GM12875 (cell line): ENCODE data around the gene PDGFRA.

Experiments
- H3K4me3 ChIP-seq: one replicate; pipeline ENCODE4 v1.5.1; 2011; ENCODE audit warnings: low read depth, low read length, control low read depth
- TF ChIP-seq, protein P1 (sequence below): IDR thresholded peaks from 2 replicates; pipeline ENCODE4 v1.5.1; 2011; ENCODE audit warnings: low read depth, mild to moderate bottlenecking, control low read depth, inconsistent platforms, low read length, moderate library complexity, borderline replicate concordance; ENCODE audit not compliant: insufficient read depth

The PDGFRA gene

DNA sequence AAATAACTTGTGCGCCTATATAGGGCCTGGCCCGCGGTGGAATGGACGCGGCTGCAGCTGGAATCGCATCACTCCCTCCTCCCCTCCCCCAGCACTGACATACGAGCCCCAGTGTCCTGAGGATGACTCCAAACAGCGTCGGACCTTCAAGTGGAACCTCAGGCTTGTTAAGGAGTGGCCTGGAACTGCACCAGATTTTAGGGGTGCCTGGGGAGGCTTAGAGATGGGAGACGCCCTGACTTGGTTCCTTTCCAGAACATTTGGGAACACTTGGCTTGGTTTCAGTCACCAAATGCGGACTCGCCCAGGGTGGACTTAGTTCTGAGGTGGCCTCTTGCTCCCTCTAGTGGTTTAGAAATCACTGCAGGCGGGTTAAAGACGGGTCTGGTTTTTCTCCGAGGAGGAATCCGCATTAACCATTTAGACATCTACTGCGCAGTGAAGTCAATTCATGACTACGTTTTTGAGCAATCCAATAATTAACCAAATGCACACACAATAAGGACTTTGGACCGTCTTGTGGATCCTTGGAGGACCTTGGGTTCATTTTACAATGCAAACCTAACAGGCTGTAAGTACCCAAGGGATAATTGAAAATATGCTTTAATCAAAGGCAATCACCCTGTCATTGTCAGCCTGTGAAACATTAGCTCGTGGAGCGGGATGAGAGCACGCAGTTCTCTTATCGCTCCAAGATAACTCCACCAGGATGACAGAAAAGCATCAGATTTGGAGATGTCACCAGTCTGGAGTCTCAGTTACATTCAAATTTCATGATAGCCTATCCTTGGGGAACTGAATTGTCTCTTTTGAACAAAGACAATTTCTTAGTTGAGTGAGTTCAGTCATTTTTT, 11.2 kb upstream of the PDGFRA start:
- no peak overlapping the region for H3K4me3 ChIP-seq
- TF ChIP-seq, protein P1, sequence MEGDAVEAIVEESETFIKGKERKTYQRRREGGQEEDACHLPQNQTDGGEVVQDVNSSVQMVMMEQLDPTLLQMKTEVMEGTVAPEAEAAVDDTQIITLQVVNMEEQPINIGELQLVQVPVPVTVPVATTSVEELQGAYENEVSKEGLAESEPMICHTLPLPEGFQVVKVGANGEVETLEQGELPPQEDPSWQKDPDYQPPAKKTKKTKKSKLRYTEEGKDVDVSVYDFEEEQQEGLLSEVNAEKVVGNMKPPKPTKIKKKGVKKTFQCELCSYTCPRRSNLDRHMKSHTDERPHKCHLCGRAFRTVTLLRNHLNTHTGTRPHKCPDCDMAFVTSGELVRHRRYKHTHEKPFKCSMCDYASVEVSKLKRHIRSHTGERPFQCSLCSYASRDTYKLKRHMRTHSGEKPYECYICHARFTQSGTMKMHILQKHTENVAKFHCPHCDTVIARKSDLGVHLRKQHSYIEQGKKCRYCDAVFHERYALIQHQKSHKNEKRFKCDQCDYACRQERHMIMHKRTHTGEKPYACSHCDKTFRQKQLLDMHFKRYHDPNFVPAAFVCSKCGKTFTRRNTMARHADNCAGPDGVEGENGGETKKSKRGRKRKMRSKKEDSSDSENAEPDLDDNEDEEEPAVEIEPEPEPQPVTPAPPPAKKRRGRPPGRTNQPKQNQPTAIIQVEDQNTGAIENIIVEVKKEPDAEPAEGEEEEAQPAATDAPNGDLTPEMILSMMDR = peak; percentile 75

DNA sequence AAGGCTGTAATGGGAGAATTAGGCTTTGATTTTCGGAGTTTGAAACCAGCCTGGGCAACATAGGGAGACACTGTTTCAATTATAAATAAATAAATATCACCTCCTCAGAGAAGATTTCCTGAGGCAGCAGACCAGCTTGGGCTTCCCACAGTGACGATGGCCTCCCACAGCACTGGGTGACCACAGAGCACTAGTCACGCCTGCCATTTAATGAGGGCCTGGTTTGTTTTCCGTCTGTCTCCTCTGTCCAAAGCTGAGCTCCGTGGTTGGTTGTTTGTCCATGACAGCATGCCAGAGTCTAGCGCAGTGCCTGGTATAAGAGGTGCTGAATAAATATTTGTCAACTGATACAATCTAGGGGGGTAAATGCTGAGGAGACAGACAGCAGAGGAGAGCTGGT, 10.4 kb upstream of the PDGFRA start:
- TF ChIP-seq, protein P1 = no peak

DNA sequence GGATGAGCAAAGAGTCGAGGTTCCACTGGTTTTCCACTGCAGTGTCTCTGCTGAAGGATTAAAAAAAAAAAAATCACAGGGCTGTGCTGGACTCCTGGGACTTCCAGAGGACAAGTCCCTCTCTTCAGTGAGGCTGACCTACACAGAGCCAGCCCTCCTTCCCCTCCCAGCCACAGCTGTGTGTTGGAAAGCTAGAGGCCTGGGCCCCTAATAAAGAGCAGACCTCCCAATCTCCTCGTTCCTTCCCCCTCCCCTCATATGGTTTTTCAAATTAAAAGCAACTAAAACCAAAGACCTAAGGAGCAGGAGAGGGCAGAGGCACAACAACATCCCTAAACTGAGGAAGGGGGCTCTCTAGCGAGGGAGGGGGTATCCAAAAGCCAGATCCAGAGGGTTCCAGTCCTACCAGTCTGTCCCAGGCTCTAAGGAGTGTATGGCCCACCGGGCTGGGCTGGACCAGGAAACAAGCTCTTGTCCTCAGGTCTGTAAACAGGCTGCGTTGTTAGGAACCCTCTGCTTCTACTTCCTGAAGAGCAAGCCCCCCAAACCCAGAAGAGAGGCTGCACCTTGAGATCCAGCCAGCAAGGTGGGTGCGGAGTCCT, 4.0 kb upstream of the PDGFRA start:
- TF ChIP-seq, protein P1 = no peak
- no peak overlapping the region for H3K4me3 ChIP-seq

More for the DNA sequence above, 10.4 kb upstream of the PDGFRA start:
- H3K4me3 ChIP-seq = no peak overlapping the region

DNA sequence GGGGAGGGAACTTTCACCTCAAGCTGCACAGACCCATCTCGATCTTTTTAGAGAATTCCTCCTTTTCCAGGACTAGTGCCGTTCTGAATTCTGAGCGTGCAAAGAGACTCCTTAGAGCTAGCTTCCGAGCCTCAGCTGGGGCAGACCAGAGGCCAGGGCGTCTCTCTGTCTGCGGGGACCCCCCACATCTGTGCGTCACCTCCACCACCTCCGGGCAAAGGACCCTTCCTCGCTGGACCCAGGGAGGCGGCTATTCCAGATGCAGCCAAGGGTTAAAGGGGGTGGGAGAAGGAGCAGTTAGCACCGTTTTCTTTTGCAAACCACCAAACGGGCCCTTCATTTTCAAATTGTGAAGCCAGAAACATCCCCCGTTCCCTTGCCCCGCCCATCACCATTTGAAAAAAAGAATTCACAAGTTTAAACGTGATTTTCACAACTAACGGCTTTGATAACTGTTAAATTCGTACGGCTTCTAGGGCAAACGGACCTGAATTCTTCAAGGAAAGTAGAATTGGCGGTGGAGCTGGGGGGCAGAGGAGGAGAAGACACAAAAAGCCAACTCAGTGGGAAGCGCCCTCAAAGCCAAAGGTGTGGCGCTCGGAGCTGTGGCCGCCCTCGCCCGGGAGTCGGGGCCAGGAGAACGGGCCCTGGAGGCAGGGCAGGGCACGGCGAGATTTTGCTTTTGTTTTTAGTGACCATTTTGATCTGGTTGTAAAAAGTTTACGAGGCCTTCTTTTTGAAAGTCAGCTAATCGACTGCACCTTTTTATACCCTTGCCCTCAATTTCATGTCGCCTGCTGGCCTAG, 3.3 kb upstream of the PDGFRA start:
- no peak overlapping the region for H3K4me3 ChIP-seq
- TF ChIP-seq, protein P1 = no peak

DNA sequence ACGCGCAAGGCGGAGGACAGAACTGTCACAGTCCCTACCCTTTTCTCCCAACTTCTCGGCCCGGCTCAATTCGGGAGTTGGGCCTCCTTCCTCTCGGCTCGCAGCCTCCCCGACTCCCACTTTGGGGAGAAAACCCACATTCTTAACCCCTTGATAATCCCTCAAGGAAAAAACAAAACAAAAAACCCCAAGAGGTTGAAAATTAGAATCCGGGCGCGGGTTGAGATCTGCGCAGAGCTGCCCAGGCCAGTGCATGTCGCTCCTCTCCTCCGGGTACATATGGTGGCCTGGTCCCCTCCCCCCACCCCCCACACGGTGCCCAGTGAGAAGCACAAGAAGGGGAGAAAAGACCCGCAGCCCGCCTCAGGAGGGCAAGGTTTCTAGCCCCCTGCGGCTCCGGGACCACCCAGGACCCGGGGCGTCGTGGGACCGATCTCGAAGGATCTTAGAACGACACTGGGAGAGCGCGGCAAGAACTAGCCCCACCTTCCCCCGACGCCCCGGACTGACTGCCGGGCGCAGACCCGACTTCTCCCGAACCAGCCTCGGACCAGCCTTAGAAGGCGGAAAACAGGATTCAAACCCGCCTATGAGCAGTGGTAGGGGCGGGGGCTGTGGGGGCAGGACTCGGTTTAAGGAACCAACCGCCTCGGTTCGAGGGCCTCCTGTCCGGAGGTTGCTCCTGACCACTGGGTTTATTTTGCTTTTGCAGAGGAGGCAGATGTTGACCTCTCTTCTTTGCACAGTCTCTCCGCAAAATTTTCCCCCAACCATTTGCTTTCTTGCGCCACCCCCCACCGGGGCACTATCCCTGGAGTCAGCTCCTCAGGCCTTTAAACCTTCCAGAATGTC, 2.5 kb upstream of the PDGFRA start:
- no peak overlapping the region for H3K4me3 ChIP-seq
- TF ChIP-seq, protein P1 = no peak

DNA sequence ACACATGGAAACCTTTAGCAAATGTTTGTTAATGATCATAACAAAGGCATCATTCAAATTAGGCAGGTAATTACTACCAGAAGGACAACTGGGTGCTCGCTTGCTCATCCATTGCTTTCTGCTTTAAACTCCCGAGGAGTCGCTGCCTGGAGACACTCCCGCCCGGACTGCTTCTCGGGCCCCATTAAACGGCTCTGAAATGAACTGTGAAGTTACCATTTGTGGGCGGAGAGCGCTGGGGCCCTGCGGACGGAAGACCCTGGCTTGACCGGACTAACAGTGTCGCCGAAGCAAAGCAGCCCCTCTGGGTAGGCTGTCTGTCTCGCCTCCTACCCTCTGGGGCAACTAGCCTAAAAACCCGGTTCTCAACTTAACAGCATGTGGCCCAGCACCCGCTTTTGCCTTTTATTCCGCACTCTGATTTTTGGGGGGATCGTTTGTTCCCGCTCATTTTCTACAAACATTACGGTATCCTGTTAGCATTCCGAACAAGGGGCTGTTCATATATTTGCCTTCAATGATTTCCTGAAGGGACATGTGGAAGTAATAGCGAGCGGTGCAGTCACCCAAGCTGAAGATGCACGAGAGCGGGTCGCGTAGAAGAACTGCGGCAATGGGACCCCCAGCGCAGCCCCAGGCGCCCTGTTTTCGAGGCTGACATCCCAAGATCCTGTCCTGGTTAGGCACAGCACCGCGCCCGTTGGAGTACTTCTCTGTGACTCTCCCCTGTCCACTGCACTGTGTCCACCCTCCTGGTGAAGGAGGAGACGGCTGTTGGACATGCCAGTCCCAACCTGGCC, 1.6 kb upstream of the PDGFRA start:
- H3K4me3 ChIP-seq = no peak overlapping the region
- TF ChIP-seq, protein P1 = no peak
